HG02571 (cell line): Measurements from ENCODE around the gene SUMO4.

Source experiments
- ATAC-seq: cut with Tn5 transposase; IDR thresholded peaks from one replicate; pipeline ENCODE4 v1.9.1; 2021; ENCODE audit warnings: mild to moderate bottlenecking, moderate library complexity; ENCODE audit not compliant: unreplicated experiment

Gene SUMO4

GRCh38 chr6:149400050-149400449 is at the start of gene SUMO4:
Gene SUMO4, plus strand, starts transcription at chr6:149400262. Its CDS starts 130 bp downstream, at chr6:149400392.
- ATAC-seq = no peak

GRCh38 chr6:149354009-149354408 is 46.1 kb upstream of the SUMO4 start:
- no peak for ATAC-seq

GRCh38 chr6:149356081-149356750 is 43.8 kb upstream of the SUMO4 start:
- ATAC-seq = no peak

GRCh38 chr6:149357726-149358538 is 42.1 kb upstream of the SUMO4 start:
- no peak for ATAC-seq

- no peak for ATAC-seq
These were observed 40.6 kb upstream of the SUMO4 start for GRCh38 chr6:149359440-149359839.

- ATAC-seq = no peak
These were observed 39.5 kb upstream of the SUMO4 start for GRCh38 chr6:149360536-149360935.

- ATAC-seq = no peak
These were observed 37.8 kb upstream of the SUMO4 start for GRCh38 chr6:149362289-149362688.

GRCh38 chr6:149363154-149363553 is 36.9 kb upstream of the SUMO4 start:
- no peak for ATAC-seq

- no peak for ATAC-seq
These were observed 35.5 kb upstream of the SUMO4 start for GRCh38 chr6:149364557-149364956.

GRCh38 chr6:149365197-149365596 is 34.9 kb upstream of the SUMO4 start:
- ATAC-seq = no peak

- no peak for ATAC-seq
These were observed 33.7 kb upstream of the SUMO4 start for GRCh38 chr6:149366267-149366921.

GRCh38 chr6:149368065-149368464 is 32.0 kb upstream of the SUMO4 start:
- ATAC-seq = no peak

- ATAC-seq = no peak
These were observed 28.9 kb upstream of the SUMO4 start for GRCh38 chr6:149371154-149371553.

GRCh38 chr6:149372062-149372461 is 28.0 kb upstream of the SUMO4 start:
- ATAC-seq = no peak

- ATAC-seq = no peak
These were observed 26.6 kb upstream of the SUMO4 start for GRCh38 chr6:149373511-149373910.

GRCh38 chr6:149379977-149380376 is 20.1 kb upstream of the SUMO4 start:
- no peak for ATAC-seq

- no peak for ATAC-seq
These were observed 19.5 kb upstream of the SUMO4 start for GRCh38 chr6:149380523-149380922.

- no peak for ATAC-seq
These were observed 16.7 kb upstream of the SUMO4 start for GRCh38 chr6:149383371-149383770.

- ATAC-seq = no peak
These were observed 15.6 kb upstream of the SUMO4 start for GRCh38 chr6:149384464-149384863.

GRCh38 chr6:149385998-149386646 is 13.9 kb upstream of the SUMO4 start:
- no peak for ATAC-seq

GRCh38 chr6:149387779-149388512 is 12.1 kb upstream of the SUMO4 start:
- no peak for ATAC-seq
